Measurements from ENCODE around the gene PPL. TPM values are rescaled to one million over a fixed set of nuclear protein-coding genes. Genes with fewer than 3 reads are reported as not detected.

Gene PPL
- total and polyA plus RNA-seq, 4 donors, result 19.9 to 89.0 (median 52.8) TPM

GRCh38 chr16:4833584-4833983 is 103.4 kb downstream of the PPL start:
- H3K9ac ChIP-seq (ENCODE audit: insufficient read depth in 1 of 2, low read length in 2 of 2), result no peak overlapping the region
- no peaks in the 10 kb centered on the region for H3K27me3 ChIP-seq (ENCODE audit: control insufficient read depth in 3 of 3, insufficient read depth in 3 of 3, low read length in 2 of 3)
- ATAC-seq (ENCODE audit: insufficient read depth, low FRiP score) (no peak), DNase-seq (no peak)
- no peaks in the 10 kb centered on the region for H3K9me3 ChIP-seq (ENCODE audit: control insufficient read depth in 4 of 4, insufficient read depth in 3 of 4, low read length in 3 of 4)
- H3K4me3 ChIP-seq, result no peak overlapping the region
- H3K4me1 ChIP-seq (ENCODE audit: control insufficient read depth in 5 of 5, insufficient read depth in 5 of 5, low read length in 5 of 5), result peaks cover 0 to 5% (median 0%) of the 10 kb centered on the region in 5 donors
- no peak for TF ChIP-seq CTCF (IDR thresholded peaks at IDR 0.05; ENCODE audit: control extremely low read depth, extremely low read depth)
- no peak overlapping the region for H3K27ac ChIP-seq (ENCODE audit: low read depth in 1 of 2, low read length in 1 of 2)
- peaks cover 16 to 58% (median 28%) of the 10 kb centered on the region in 4 donors for H3K36me3 ChIP-seq (ENCODE audit: control insufficient read depth in 4 of 4, insufficient read depth in 4 of 4, low read length in 4 of 4)
- WGBS, 2 donors, result 100% methylated on average over 1 of the region's 1 CpG

- Histone ChIP-seq H3K9ac (ENCODE audit: insufficient read depth in 1 of 2, low read length in 2 of 2) (no peak overlapping the region), H3K27ac (ENCODE audit: low read depth in 1 of 2, low read length in 1 of 2) (no peak overlapping the region), H3K9me3 (ENCODE audit: control insufficient read depth in 4 of 4, insufficient read depth in 3 of 4, low read length in 3 of 4) (no peaks in the 10 kb centered on the region), H3K27me3 (ENCODE audit: control insufficient read depth in 3 of 3, insufficient read depth in 3 of 3, low read length in 2 of 3) (no peaks in the 10 kb centered on the region), H3K36me3 (ENCODE audit: control insufficient read depth in 4 of 4, insufficient read depth in 4 of 4, low read length in 4 of 4) (peaks cover 15 to 62% (median 28%) of the 10 kb centered on the region in 4 donors), H3K4me3 (no peak overlapping the region), H3K4me1 (ENCODE audit: control insufficient read depth in 5 of 5, insufficient read depth in 5 of 5, low read length in 5 of 5) (peaks cover 0 to 5% (median 0%) of the 10 kb centered on the region in 5 donors)
- DNase-seq, result no peak
- 88% methylated on average over 6 of the region's 6 CpGs for WGBS, 2 donors
- ATAC-seq (ENCODE audit: insufficient read depth, low FRiP score), result no peak
- TF ChIP-seq CTCF (IDR thresholded peaks at IDR 0.05; ENCODE audit: control extremely low read depth, extremely low read depth), result no peak
Measured at GRCh38 chr16:4832698-4833343, 104.1 kb downstream of the PPL start.

Other genes with a start within 250 kb of the PPL start
- 10 to 100 TPM; 34.7 to 41.3 TPM for gene NUDT16L1, start 243.6 kb downstream of the PPL start, total RNA-seq
- gene NUDT16L1, start 243.6 kb downstream of the PPL start, polyA plus RNA-seq, result 10 to 100 TPM; 27.8 to 29.8 TPM
- 10 to 100 TPM; 23.5 to 25.3 TPM for gene ANKS3, start 202.9 kb downstream of the PPL start, total RNA-seq
- 10 to 100 TPM; 12.6 to 26.3 TPM for gene ANKS3, start 202.9 kb downstream of the PPL start, polyA plus RNA-seq
- gene DNAAF8, start 202.6 kb downstream of the PPL start, total RNA-seq, result 10 to 100 TPM in 1 of 2 donors, 1 to 10 TPM in 1; 5.1 to 11.3 TPM
- gene DNAAF8, start 202.6 kb downstream of the PPL start, polyA plus RNA-seq, result 1 to 10 TPM; 4.3 to 4.9 TPM
- 10 to 100 TPM; 13.7 to 14.6 TPM for gene ZNF500, start 170.0 kb downstream of the PPL start, total RNA-seq
- 10 to 100 TPM in 1 of 2 donors, 1 to 10 TPM in 1; 7.5 to 10.7 TPM for gene ZNF500, start 170.0 kb downstream of the PPL start, polyA plus RNA-seq
- gene SEPTIN12, start 148.8 kb downstream of the PPL start, total RNA-seq, result not detected
- gene SEPTIN12, start 148.8 kb downstream of the PPL start, polyA plus RNA-seq, result not detected
- gene SMIM22, start 141.8 kb downstream of the PPL start, total RNA-seq, result 10 to 100 TPM; 26.8 to 80.4 TPM
- 100 to 1,000 TPM; 114 to 324 TPM for gene SMIM22, start 141.8 kb downstream of the PPL start, polyA plus RNA-seq
- 10 to 100 TPM; 14.6 to 37.1 TPM for gene ROGDI, start 134.5 kb downstream of the PPL start, total RNA-seq
- 10 to 100 TPM; 28.4 to 32.6 TPM for gene ROGDI, start 134.5 kb downstream of the PPL start, polyA plus RNA-seq
- 10 to 100 TPM; 85.4 to 88.1 TPM for gene GLYR1, start 89.9 kb downstream of the PPL start, total RNA-seq
- gene GLYR1, start 89.9 kb downstream of the PPL start, polyA plus RNA-seq, result 10 to 100 TPM; 36.2 to 55.0 TPM
- 10 to 100 TPM; 23.4 to 37.8 TPM for gene UBN1, start 89.7 kb downstream of the PPL start, total RNA-seq
- gene UBN1, start 89.7 kb downstream of the PPL start, polyA plus RNA-seq, result 10 to 100 TPM; 13.3 to 16.4 TPM
- under 1 TPM; 0.43 to 0.98 TPM for gene SEC14L5, start 21.2 kb upstream of the PPL start, total RNA-seq
- gene SEC14L5, start 21.2 kb upstream of the PPL start, polyA plus RNA-seq, result under 1 TPM; 0.10 to 0.13 TPM
- gene NAGPA, start 96.8 kb upstream of the PPL start, total RNA-seq, result 10 to 100 TPM in 1 of 2 donors, 1 to 10 TPM in 1; 7.8 to 17.1 TPM
- 10 to 100 TPM in 1 of 2 donors, 1 to 10 TPM in 1; 7.9 to 20.3 TPM for gene NAGPA, start 96.8 kb upstream of the PPL start, polyA plus RNA-seq
- 100 to 1,000 TPM in 1 of 2 donors, 10 to 100 TPM in 1; 93.1 to 101 TPM for gene C16orf89, start 128.8 kb upstream of the PPL start, total RNA-seq
- 100 to 1,000 TPM in 1 of 2 donors, 10 to 100 TPM in 1; 39.2 to 356 TPM for gene C16orf89, start 128.8 kb upstream of the PPL start, polyA plus RNA-seq
- 10 to 100 TPM; 19.6 to 31.7 TPM for gene ALG1, start 134.7 kb upstream of the PPL start, total RNA-seq
- 10 to 100 TPM; 21.2 to 27.3 TPM for gene ALG1, start 134.7 kb upstream of the PPL start, polyA plus RNA-seq
- 10 to 100 TPM in 1 of 2 donors, 1 to 10 TPM in 1; 3.4 to 13.8 TPM for gene EEF2KMT, start 160.6 kb upstream of the PPL start, total RNA-seq
- gene EEF2KMT, start 160.6 kb upstream of the PPL start, polyA plus RNA-seq, result 10 to 100 TPM in 1 of 2 donors, 1 to 10 TPM in 1; 6.6 to 14.2 TPM